8988T (cell line): ENCODE results near the gene SGK1.
A peak's percentile ranks its signal among the peaks of the same experiment; 100 is the strongest.
"Not testable (repeated sequence)": the region's sequence is repeated elsewhere in the genome, so short reads cannot be mapped to it uniquely, and the experiment has no call there.

Source experiments
- DNase-seq: peaks from one replicate; pipeline ENCODE4 v3.0.0; 2011

Gene SGK1

GRCh38 chr6:134299236-134299635 is 18.7 kb downstream of the SGK1 start:
- DNase-seq: no peak

GRCh38 chr6:134296762-134297161 is 21.1 kb downstream of the SGK1 start:
- DNase-seq: no peak

DNA sequence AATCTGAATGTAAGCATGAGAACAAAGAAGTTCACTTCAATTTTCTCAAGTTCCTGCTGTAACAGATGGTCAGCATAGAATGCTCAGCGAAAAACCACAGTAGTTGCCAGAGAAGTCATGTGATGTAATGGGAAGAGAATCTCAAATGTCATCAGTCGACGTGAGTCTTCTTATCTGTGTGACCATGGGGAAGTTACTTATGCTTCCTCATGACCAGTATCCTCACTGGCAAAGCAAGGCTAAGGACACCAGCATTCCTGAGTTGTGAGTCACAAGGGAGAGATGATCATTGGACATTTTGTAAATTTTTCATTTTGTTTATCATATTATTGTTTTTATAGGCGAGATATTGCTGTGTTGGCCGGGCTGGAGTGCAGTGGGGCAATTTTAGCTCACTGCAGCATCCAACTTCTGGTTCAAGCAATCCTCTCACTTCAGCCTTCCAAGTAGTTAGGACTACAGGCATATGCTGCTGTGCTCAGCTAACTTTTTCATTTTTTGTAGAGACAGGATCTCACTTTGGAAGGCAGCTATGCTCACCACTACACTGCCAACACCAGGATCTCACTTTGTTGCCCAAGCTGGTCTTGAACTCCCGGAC is 21.9 kb downstream of the SGK1 start:
- DNase-seq: peak; percentile 49

DNA sequence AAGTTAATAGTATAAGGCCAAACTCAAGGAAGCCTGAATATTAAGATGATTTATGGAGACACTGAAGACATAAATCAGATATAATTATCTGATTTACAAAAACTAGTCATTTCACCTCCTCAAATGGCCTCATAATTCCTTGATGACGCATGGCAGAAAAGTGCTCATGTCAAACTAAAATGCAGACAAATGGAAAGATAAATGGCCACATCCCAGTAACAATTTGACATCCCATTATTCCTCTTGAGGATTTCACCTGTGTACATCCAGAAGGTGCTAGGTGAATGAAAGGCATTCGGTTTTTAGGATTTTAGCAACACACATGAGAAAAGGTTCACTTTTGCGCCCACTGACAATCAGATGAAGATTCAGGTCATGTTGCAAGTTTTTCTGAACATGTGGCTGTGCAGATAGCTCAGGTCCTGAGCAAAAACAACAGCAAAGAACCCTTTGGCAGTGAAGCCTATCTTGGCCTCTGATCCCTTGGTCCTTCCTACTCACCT is 24.2 kb downstream of the SGK1 start:
- DNase-seq: no peak

GRCh38 chr6:134291156-134291555 is 26.8 kb downstream of the SGK1 start:
- DNase-seq: no peak

DNA sequence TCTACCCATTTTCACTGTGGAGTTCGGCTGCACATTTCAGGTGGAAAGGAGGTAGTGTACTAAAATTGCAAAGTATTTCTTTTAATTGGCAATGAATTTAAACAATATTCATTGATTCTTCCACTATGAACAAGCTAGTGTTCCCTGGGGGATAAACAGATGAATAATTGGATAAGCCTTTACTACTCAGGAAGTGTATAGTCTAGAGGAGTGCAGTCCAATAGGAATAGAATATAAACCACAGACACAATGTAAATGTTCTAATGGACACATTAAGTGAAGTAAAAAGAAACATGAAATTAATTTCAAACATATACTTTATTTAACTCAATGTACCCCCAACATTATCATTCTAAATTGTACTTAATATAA is 28.7 kb downstream of the SGK1 start:
- no peak for DNase-seq

DNA sequence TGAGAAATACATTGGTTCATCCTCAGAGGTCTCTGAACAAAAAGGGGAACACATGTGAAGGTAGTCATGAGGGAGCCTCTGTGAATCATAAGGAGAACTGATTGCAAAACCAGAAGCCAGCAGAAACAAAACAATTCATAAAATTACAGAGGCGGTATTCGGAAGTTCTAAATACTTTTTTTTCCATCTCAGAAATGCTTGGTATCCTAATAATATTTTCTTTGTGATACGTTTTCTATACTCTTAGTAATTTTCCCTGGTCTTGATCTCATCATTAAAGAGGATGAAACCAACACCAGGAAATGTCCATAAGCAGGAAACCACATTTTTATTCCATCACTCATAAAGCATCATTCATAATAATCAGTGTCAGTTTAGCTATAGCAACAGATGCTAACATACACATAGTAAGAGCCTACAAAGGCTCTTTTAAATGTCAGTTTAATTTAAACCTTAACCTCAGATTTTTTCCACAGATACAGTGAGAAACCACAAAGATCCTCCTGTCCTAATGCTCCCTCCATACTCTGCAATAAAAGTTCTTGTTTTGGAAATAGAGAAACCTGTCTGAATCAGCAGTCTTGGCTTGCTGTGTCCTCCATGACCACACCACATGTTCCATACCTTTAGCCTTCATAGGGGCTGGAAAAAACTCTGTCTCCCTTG is 29.2 kb downstream of the SGK1 start:
- DNase-seq: no peak

- no peak for DNase-seq
Observed at GRCh38 chr6:134287859-134288537, 29.9 kb downstream of the SGK1 start.

GRCh38 chr6:134282816-134283215 is 35.1 kb downstream of the SGK1 start:
- no peak for DNase-seq

DNA sequence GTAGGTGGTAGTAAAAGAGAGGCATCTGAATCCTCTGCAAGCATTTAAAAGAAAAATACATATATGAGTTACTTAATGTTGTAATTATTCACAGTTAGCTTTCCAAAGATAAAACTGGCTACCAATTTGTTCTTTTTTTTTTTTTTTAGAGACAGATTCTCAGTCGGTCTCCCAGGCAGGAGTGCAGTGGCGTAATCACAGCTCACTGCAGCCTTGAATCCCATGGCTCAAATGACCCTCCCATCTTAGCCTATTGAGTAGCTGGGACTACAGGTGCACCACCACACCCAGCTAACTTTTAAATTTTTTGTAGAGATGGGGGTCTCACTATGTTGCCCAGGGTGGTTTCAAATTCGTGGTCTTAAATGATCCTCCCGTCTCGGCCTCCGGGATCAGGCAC is 36.5 kb downstream of the SGK1 start:
- no peak for DNase-seq

DNA sequence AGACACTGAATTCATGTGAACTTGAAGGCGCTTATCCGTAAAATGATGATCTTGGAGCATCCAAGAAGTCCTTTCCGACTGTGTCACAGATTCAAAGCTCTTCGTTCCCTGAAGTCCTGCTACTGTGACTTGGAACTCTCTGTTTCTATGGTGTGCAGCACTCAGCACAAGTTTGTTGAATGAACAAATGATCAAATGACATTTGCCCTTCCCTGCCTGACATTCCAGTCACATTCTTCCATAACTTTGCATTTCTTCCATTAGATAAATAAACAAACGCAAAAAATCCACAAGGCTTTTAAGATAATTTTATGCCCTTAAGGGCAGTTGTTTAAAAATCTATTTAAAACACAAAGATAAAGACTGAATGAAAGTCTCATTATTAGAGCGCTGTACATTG is 39.9 kb downstream of the SGK1 start:
- DNase-seq: no peak

- DNase-seq: not testable (repeated sequence)
Observed at GRCh38 chr6:134276891-134277377, 41.0 kb downstream of the SGK1 start.

GRCh38 chr6:134272374-134272773 is 45.5 kb downstream of the SGK1 start:
- DNase-seq: no peak

DNA sequence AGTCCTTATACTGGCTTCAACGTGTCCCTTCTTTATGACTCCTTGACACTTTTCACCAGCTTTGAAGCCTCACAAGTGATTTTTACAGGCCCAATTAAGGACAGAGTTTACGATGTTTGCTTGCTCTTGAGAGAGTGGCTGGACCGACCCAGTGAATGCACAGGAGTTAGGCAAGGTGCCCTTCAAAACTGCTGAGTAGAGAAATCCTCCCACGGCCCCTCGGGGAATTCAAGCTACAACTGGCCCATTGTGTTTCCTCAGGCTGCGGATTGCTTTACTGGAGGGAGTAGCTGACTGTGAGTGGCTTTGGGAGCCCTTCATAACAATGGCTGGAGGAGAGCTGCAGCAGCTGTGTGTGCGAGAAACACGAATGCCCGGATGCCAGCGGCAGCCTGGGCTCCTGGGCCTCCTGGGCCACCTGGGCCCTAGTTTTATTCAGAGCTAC is 50.0 kb downstream of the SGK1 start:
- DNase-seq: no peak

GRCh38 chr6:134266776-134267175 is 51.1 kb downstream of the SGK1 start:
- no peak for DNase-seq

DNA sequence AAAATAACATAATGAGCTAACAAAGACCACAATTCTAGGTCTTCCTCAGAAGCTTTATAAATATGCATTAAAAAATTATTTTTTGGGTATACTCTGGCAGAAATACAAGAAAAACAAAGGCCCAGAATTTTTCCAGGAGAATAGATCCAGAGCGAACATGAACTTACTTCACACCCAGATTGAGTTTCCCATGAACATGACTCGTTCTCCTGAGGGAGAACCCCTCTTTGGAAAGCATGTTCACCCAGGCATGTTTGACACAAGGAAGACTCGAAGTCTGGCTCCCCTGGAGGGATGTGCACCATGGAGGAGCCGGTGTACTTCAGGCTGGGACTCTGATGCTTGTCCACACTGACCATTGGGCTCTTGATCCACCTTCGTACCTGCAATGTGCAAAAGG is 56.1 kb downstream of the SGK1 start:
- no peak for DNase-seq

DNA sequence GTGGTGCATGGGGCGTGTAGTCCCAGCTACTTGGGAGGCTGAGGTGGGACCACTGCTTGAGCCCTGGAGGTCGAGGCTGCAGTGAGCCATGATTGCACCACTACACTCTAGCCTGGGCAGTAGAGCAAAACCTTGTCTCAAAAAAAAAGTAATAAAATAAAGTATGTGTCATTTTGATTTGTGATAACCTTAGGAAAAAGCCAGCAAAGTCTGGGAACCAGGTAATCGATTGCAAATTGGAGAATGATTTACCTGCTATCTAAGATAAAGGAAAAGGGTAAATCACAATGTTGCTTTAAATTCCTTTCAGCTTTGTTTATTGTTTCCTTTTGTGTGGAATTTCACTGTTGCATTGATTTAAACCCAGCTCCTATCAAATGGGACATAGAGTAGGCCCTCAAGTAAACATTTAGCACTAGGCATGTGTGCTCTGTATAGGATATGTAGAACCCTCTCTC is 59.0 kb downstream of the SGK1 start:
- DNase-seq: no peak

GRCh38 chr6:134257516-134257915 is 60.4 kb downstream of the SGK1 start:
- no peak for DNase-seq

- DNase-seq: no peak
Observed at GRCh38 chr6:134256862-134257261, 61.0 kb downstream of the SGK1 start.

DNA sequence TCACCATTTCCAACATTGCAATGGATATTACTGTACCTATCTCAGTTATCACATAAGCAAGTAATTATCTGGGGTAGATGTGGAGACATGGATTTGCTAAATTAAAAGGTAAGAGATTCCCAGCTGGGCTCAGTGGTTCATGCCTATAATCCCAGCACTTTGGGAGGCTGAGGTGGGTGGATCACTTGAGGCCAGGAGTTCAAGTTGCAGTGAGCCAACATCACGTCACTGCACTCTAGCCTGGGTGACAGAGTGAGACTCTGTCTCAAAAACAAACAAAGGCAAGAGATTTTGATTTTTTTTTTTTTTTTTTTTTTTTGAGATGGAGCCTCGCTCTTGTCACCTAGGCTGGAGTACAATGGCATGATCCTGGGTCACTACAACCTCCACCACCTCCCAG is 62.6 kb downstream of the SGK1 start:
- DNase-seq: not testable (repeated sequence)

DNA sequence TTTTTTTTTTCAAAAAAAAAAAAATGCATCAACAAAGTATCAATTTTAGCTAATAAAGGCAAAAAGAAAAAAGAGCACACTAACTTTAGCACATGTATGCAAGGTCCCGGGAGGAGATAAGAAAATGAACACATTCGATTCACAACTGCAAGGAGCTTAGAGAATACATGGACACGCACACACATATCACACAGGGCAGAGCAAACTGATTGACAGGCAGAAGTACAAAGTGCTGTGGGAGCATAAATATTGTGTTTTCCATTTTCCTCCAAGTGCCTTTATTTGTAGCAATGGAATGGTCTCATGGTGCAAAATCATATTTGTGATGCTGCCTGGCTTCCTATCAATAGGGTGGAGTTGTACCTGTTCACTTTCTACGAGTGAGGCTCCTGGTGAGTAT is 63.8 kb downstream of the SGK1 start:
- no peak for DNase-seq

- no peak for DNase-seq
Observed at GRCh38 chr6:134253681-134254080, 64.2 kb downstream of the SGK1 start.

GRCh38 chr6:134251320-134251719 is 66.6 kb downstream of the SGK1 start:
- DNase-seq: no peak

- DNase-seq: no peak
Observed at GRCh38 chr6:134250776-134251175, 67.1 kb downstream of the SGK1 start.
